Activated naive CD8-positive, alpha-beta T cell treated with anti-CD3 and anti-CD28 coated beads, Interleukin-2, amount 50 U/mL, for 24 hours (primary cell): ENCODE measurements around the gene C9orf78.

ENCODE experiments used
- ATAC-seq: fragments of 150-1000 bp; cut with Tn5 transposase; one replicate; pipeline ENCODE4 v1.10.0; 2021
- DNase-seq: peaks from one replicate; pipeline ENCODE4 v3.0.0; 2021
- H3K27ac Mint-ChIP-seq: one replicate; pipeline ENCODE4 v1.8.0; 2021; ENCODE audit warnings: mild to moderate bottlenecking, mixed read lengths
- H3K27me3 Mint-ChIP-seq: one replicate; pipeline ENCODE4 v1.8.0; 2021; ENCODE audit warnings: mixed read lengths
- H3K36me3 Mint-ChIP-seq: one replicate; pipeline ENCODE4 v1.8.0; 2021; ENCODE audit warnings: low read depth, mixed read lengths
- H3K4me1 Mint-ChIP-seq: one replicate; pipeline ENCODE4 v1.8.0; 2021; ENCODE audit warnings: mixed read lengths
- H3K4me3 Mint-ChIP-seq: one replicate; pipeline ENCODE4 v1.8.0; 2021; ENCODE audit warnings: mild to moderate bottlenecking, moderate library complexity, mixed read lengths
- H3K9me3 Mint-ChIP-seq: one replicate; pipeline ENCODE4 v1.8.0; 2021; ENCODE audit warnings: mixed read lengths

The C9orf78 gene

GRCh38 chr9:129860653-129861446, 25.8 kb upstream of the C9orf78 start:
- peak overlapping the region; percentile 82 for H3K27ac Mint-ChIP-seq
- peak overlapping the region; percentile 5 for H3K4me3 Mint-ChIP-seq
- peaks cover 49% of the 10 kb centered on the region for H3K36me3 Mint-ChIP-seq
- H3K9me3 Mint-ChIP-seq = no peaks in the 10 kb centered on the region
- DNase-seq = peak; percentile 56
- H3K4me1 Mint-ChIP-seq = peaks cover 63% of the 10 kb centered on the region
- ATAC-seq = peak; percentile 74
- H3K27me3 Mint-ChIP-seq = no peaks in the 10 kb centered on the region

GRCh38 chr9:129858167-129858962, 23.3 kb upstream of the C9orf78 start:
- no peaks in the 10 kb centered on the region for H3K9me3 Mint-ChIP-seq
- no peaks in the 10 kb centered on the region for H3K27me3 Mint-ChIP-seq
- peaks cover 69% of the 10 kb centered on the region for H3K4me1 Mint-ChIP-seq
- H3K4me3 Mint-ChIP-seq = no peak overlapping the region
- ATAC-seq (no peak), DNase-seq (no peak)
- H3K36me3 Mint-ChIP-seq = peaks cover 52% of the 10 kb centered on the region
- no peak overlapping the region for H3K27ac Mint-ChIP-seq

GRCh38 chr9:129857207-129857606, 22.1 kb upstream of the C9orf78 start:
- H3K9me3 Mint-ChIP-seq = no peaks in the 10 kb centered on the region
- ATAC-seq (no peak), DNase-seq (no peak)
- no peak overlapping the region for H3K27ac Mint-ChIP-seq
- no peak overlapping the region for H3K4me3 Mint-ChIP-seq
- H3K27me3 Mint-ChIP-seq = no peaks in the 10 kb centered on the region
- H3K36me3 Mint-ChIP-seq = peaks cover 51% of the 10 kb centered on the region
- peaks cover 65% of the 10 kb centered on the region for H3K4me1 Mint-ChIP-seq

- H3K36me3 Mint-ChIP-seq = peaks cover 52% of the 10 kb centered on the region
- H3K27ac Mint-ChIP-seq = peak overlapping the region; percentile 87
- H3K4me3 Mint-ChIP-seq = peak overlapping the region; percentile 52
- no peak for DNase-seq
- peak; percentile 65 for ATAC-seq
- peaks cover 40% of the 10 kb centered on the region for H3K4me1 Mint-ChIP-seq
- no peaks in the 10 kb centered on the region for H3K27me3 Mint-ChIP-seq
- H3K9me3 Mint-ChIP-seq = no peaks in the 10 kb centered on the region
Measured at GRCh38 chr9:129854588-129855110, 19.6 kb upstream of the C9orf78 start.

GRCh38 chr9:129853614-129854013, 18.5 kb upstream of the C9orf78 start:
- Mint-ChIP-seq H3K27ac (peak overlapping the region; percentile 87), H3K27me3 (no peaks in the 10 kb centered on the region), H3K4me1 (peaks cover 41% of the 10 kb centered on the region), H3K9me3 (no peaks in the 10 kb centered on the region), H3K4me3 (no peak overlapping the region), H3K36me3 (peaks cover 49% of the 10 kb centered on the region)
- DNase-seq = no peak
- no peak for ATAC-seq

GRCh38 chr9:129852579-129852978, 17.5 kb upstream of the C9orf78 start:
- DNase-seq (no peak), ATAC-seq (no peak)
- Mint-ChIP-seq H3K9me3 (no peaks in the 10 kb centered on the region), H3K36me3 (peaks cover 46% of the 10 kb centered on the region), H3K4me3 (no peak overlapping the region), H3K27me3 (no peaks in the 10 kb centered on the region), H3K4me1 (peaks cover 42% of the 10 kb centered on the region), H3K27ac (no peak overlapping the region)

- H3K36me3 Mint-ChIP-seq = peaks cover 41% of the 10 kb centered on the region
- H3K9me3 Mint-ChIP-seq = no peaks in the 10 kb centered on the region
Measured at GRCh38 chr9:129851821-129852220, 16.7 kb upstream of the C9orf78 start.

GRCh38 chr9:129850821-129851550, 15.9 kb upstream of the C9orf78 start:
- peaks cover 30% of the 10 kb centered on the region for H3K4me1 Mint-ChIP-seq
- ATAC-seq (no peak), DNase-seq (no peak)
- H3K27ac Mint-ChIP-seq = no peak overlapping the region
- peaks cover 34% of the 10 kb centered on the region for H3K36me3 Mint-ChIP-seq
- H3K27me3 Mint-ChIP-seq = no peaks in the 10 kb centered on the region
- H3K4me3 Mint-ChIP-seq = no peak overlapping the region
- no peaks in the 10 kb centered on the region for H3K9me3 Mint-ChIP-seq

More at GRCh38 chr9:129851821-129852220, 16.7 kb upstream of the C9orf78 start:
- no peaks in the 10 kb centered on the region for H3K27me3 Mint-ChIP-seq
- ATAC-seq (no peak), DNase-seq (no peak)
- peaks cover 38% of the 10 kb centered on the region for H3K4me1 Mint-ChIP-seq
- H3K4me3 Mint-ChIP-seq = no peak overlapping the region
- H3K27ac Mint-ChIP-seq = no peak overlapping the region

- Mint-ChIP-seq H3K9me3 (no peaks in the 10 kb centered on the region), H3K4me3 (no peak overlapping the region), H3K4me1 (peaks cover 26% of the 10 kb centered on the region), H3K36me3 (peaks cover 26% of the 10 kb centered on the region), H3K27ac (no peak overlapping the region), H3K27me3 (no peaks in the 10 kb centered on the region)
- ATAC-seq = no peak
- DNase-seq = no peak
Measured at GRCh38 chr9:129849901-129850300, 14.8 kb upstream of the C9orf78 start.

GRCh38 chr9:129848712-129849441, 13.8 kb upstream of the C9orf78 start:
- H3K27me3 Mint-ChIP-seq = no peaks in the 10 kb centered on the region
- H3K27ac Mint-ChIP-seq = no peak overlapping the region
- H3K4me1 Mint-ChIP-seq = peaks cover 21% of the 10 kb centered on the region
- H3K36me3 Mint-ChIP-seq = peaks cover 19% of the 10 kb centered on the region
- DNase-seq = no peak
- no peak for ATAC-seq
- no peak overlapping the region for H3K4me3 Mint-ChIP-seq
- no peaks in the 10 kb centered on the region for H3K9me3 Mint-ChIP-seq

GRCh38 chr9:129845373-129845772, 10.3 kb upstream of the C9orf78 start:
- Mint-ChIP-seq H3K4me3 (no peak overlapping the region), H3K36me3 (peaks cover 4% of the 10 kb centered on the region)

GRCh38 chr9:129841071-129841470, 6.0 kb upstream of the C9orf78 start:
- no peaks in the 10 kb centered on the region for H3K9me3 Mint-ChIP-seq
- H3K27me3 Mint-ChIP-seq = no peaks in the 10 kb centered on the region
- peaks cover 65% of the 10 kb centered on the region for H3K4me1 Mint-ChIP-seq
- H3K27ac Mint-ChIP-seq = peak overlapping the region; percentile 53
- no peak overlapping the region for H3K4me3 Mint-ChIP-seq
- H3K36me3 Mint-ChIP-seq = peaks cover 2% of the 10 kb centered on the region
- no peak for ATAC-seq
- DNase-seq = no peak

More at GRCh38 chr9:129845373-129845772, 10.3 kb upstream of the C9orf78 start:
- H3K27ac Mint-ChIP-seq = peak overlapping the region; percentile 29
- peaks cover 26% of the 10 kb centered on the region for H3K4me1 Mint-ChIP-seq
- DNase-seq (no peak), ATAC-seq (no peak)
- H3K27me3 Mint-ChIP-seq = no peaks in the 10 kb centered on the region
- H3K9me3 Mint-ChIP-seq = no peaks in the 10 kb centered on the region

- ATAC-seq (no peak), DNase-seq (no peak)
- Mint-ChIP-seq H3K27ac (peak overlapping the region; percentile 56), H3K4me1 (peaks cover 64% of the 10 kb centered on the region), H3K9me3 (no peaks in the 10 kb centered on the region), H3K4me3 (no peak overlapping the region), H3K27me3 (no peaks in the 10 kb centered on the region), H3K36me3 (peaks cover 2% of the 10 kb centered on the region)
Measured at GRCh38 chr9:129840034-129840433, 5.0 kb upstream of the C9orf78 start.
